Measurements from ENCODE around the gene MARK3.

DNA sequence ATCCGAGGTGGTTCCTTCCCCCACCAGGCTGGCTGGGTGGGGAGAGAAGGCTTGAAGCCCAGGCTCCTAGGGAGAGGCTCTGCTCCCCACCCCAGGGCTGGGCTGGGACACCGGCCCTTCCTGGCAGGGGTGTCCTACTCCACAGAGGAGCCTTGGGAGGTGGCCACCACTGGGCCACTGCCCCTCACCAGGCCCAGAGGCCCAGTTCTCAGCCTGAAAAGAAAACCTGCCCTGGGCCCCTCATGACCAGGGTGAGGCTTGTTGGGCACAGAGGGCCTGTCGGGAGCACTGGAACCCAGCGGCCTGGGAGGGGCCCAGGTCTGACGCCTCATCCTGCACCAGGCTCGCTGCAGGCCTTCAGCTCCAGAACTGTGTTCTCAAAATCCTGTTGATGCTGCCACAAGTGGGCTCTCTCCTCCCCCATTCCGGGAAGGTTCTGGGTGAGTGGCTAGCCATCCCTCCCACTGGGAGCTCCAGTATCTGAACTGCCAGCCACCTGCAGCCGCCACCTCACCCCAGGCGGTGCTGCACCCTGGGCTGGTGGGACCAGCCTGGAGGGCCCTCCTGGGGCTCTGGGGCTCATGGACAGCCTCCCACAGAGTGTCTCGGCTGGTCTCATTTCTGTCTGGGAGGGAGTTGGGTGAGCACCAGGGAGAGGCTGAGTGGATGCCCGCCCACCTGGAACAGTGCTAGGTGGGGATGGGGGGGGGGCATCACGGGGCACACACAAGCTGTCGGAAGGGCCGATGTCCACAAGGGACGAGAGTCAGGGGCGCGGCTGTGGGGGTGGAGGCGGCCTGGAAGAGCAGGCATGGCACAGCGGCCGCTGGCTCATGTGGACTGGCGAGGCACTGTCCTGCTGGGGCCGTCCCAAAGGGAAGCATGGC, 165.5 kb downstream of the MARK3 start:
- TF ChIP-seq, protein P1, sequence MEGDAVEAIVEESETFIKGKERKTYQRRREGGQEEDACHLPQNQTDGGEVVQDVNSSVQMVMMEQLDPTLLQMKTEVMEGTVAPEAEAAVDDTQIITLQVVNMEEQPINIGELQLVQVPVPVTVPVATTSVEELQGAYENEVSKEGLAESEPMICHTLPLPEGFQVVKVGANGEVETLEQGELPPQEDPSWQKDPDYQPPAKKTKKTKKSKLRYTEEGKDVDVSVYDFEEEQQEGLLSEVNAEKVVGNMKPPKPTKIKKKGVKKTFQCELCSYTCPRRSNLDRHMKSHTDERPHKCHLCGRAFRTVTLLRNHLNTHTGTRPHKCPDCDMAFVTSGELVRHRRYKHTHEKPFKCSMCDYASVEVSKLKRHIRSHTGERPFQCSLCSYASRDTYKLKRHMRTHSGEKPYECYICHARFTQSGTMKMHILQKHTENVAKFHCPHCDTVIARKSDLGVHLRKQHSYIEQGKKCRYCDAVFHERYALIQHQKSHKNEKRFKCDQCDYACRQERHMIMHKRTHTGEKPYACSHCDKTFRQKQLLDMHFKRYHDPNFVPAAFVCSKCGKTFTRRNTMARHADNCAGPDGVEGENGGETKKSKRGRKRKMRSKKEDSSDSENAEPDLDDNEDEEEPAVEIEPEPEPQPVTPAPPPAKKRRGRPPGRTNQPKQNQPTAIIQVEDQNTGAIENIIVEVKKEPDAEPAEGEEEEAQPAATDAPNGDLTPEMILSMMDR (IDR thresholded peaks at IDR 0.05; ENCODE audit: insufficient read depth, low read length): no peak
- TF ChIP-seq POLR2AphosphoS5 (IDR thresholded peaks at IDR 0.05; ENCODE audit: low read depth): no peak
- TF ChIP-seq, protein P2, sequence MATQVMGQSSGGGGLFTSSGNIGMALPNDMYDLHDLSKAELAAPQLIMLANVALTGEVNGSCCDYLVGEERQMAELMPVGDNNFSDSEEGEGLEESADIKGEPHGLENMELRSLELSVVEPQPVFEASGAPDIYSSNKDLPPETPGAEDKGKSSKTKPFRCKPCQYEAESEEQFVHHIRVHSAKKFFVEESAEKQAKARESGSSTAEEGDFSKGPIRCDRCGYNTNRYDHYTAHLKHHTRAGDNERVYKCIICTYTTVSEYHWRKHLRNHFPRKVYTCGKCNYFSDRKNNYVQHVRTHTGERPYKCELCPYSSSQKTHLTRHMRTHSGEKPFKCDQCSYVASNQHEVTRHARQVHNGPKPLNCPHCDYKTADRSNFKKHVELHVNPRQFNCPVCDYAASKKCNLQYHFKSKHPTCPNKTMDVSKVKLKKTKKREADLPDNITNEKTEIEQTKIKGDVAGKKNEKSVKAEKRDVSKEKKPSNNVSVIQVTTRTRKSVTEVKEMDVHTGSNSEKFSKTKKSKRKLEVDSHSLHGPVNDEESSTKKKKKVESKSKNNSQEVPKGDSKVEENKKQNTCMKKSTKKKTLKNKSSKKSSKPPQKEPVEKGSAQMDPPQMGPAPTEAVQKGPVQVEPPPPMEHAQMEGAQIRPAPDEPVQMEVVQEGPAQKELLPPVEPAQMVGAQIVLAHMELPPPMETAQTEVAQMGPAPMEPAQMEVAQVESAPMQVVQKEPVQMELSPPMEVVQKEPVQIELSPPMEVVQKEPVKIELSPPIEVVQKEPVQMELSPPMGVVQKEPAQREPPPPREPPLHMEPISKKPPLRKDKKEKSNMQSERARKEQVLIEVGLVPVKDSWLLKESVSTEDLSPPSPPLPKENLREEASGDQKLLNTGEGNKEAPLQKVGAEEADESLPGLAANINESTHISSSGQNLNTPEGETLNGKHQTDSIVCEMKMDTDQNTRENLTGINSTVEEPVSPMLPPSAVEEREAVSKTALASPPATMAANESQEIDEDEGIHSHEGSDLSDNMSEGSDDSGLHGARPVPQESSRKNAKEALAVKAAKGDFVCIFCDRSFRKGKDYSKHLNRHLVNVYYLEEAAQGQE (IDR thresholded peaks at IDR 0.05; ENCODE audit: insufficient replicate concordance, low read depth): no peak

All from HL-60 (cell line).